ENCODE measurements around the gene EVA1C.
A peak's percentile ranks its signal among the peaks of the same experiment; 100 is the strongest.
"Not testable (repeated sequence)": the region's sequence is repeated elsewhere in the genome, so short reads cannot be mapped to it uniquely, and the experiment has no call there.

EVA1C gene

GRCh38 chr21:32412162-32413014, at the start of gene EVA1C:
Gene EVA1C, plus strand, starts transcription at chr21:32412706. Its CDS starts 148 bp downstream, at chr21:32412854.
- DNase-seq = peak; percentile 82

- no peak for DNase-seq
Measured at GRCh38 chr21:32364387-32364786, 48.1 kb upstream of the EVA1C start.

GRCh38 chr21:32364796-32365195, 47.7 kb upstream of the EVA1C start:
- DNase-seq = no peak

- DNase-seq = no peak
Measured at GRCh38 chr21:32366191-32366590, 46.3 kb upstream of the EVA1C start.

- DNase-seq = no peak
Measured at GRCh38 chr21:32367158-32367557, 45.3 kb upstream of the EVA1C start.

- no peak for DNase-seq
Measured at GRCh38 chr21:32368386-32368785, 44.1 kb upstream of the EVA1C start.

GRCh38 chr21:32368961-32369360, 43.5 kb upstream of the EVA1C start:
- DNase-seq = not testable (repeated sequence)

GRCh38 chr21:32370998-32371766, 41.3 kb upstream of the EVA1C start:
- DNase-seq = no peak

GRCh38 chr21:32371913-32372314, 40.6 kb upstream of the EVA1C start:
- DNase-seq = no peak

GRCh38 chr21:32372755-32373154, 39.8 kb upstream of the EVA1C start:
- no peak for DNase-seq

- no peak for DNase-seq
Measured at GRCh38 chr21:32377506-32377905, 35.0 kb upstream of the EVA1C start.

GRCh38 chr21:32377991-32378390, 34.5 kb upstream of the EVA1C start:
- no peak for DNase-seq

GRCh38 chr21:32378956-32379355, 33.5 kb upstream of the EVA1C start:
- no peak for DNase-seq

- no peak for DNase-seq
Measured at GRCh38 chr21:32380940-32381339, 31.6 kb upstream of the EVA1C start.

- DNase-seq = no peak
Measured at GRCh38 chr21:32381571-32381970, 30.9 kb upstream of the EVA1C start.

- DNase-seq = no peak
Measured at GRCh38 chr21:32382108-32382644, 30.3 kb upstream of the EVA1C start.

GRCh38 chr21:32383812-32384211, 28.7 kb upstream of the EVA1C start:
- DNase-seq = peak; percentile 11

GRCh38 chr21:32386195-32386870, 26.2 kb upstream of the EVA1C start:
- no peak for DNase-seq

GRCh38 chr21:32387151-32387550, 25.4 kb upstream of the EVA1C start:
- DNase-seq = no peak

GRCh38 chr21:32388306-32388705, 24.2 kb upstream of the EVA1C start:
- no peak for DNase-seq

GRCh38 chr21:32389337-32390015, 23.0 kb upstream of the EVA1C start:
- no peak for DNase-seq

- DNase-seq = not testable (repeated sequence)
Measured at GRCh38 chr21:32390537-32391224, 21.8 kb upstream of the EVA1C start.

All from CD4-positive, alpha-beta T cell treated with Interleukin-10 for 1 hour (primary cell).